Glutamatergic neuron (in vitro differentiated cells): ENCODE measurements around the gene MAK. TPM values are rescaled to one million over a fixed set of nuclear protein-coding genes. Genes with fewer than 3 reads are reported as not detected.

Experiments
- DNase-seq: peaks from one replicate; pipeline ENCODE4 v3.0.0; 2022
- H3K27ac Mint-ChIP-seq: one replicate; pipeline ENCODE4 v1.8.0; 2020; ENCODE audit warnings: mild to moderate bottlenecking, mixed read lengths, inconsistent platforms; ENCODE audit not compliant: unreplicated experiment
- H3K27me3 Mint-ChIP-seq: one replicate; pipeline ENCODE4 v1.8.0; 2020; ENCODE audit warnings: mild to moderate bottlenecking, moderate library complexity, mixed read lengths, inconsistent platforms; ENCODE audit not compliant: unreplicated experiment
- H3K36me3 Mint-ChIP-seq: one replicate; pipeline ENCODE4 v1.8.0; 2020; ENCODE audit warnings: mild to moderate bottlenecking, mixed read lengths, inconsistent platforms; ENCODE audit not compliant: unreplicated experiment
- H3K4me1 Mint-ChIP-seq: one replicate; pipeline ENCODE4 v1.8.0; 2020; ENCODE audit warnings: mild to moderate bottlenecking, low read depth, mixed read lengths, inconsistent platforms; ENCODE audit not compliant: unreplicated experiment
- H3K4me3 Mint-ChIP-seq: one replicate; pipeline ENCODE4 v1.8.0; 2020; ENCODE audit warnings: mild to moderate bottlenecking, mixed read lengths, inconsistent platforms; ENCODE audit not compliant: unreplicated experiment
- H3K9me3 Mint-ChIP-seq: one replicate; pipeline ENCODE4 v1.8.0; 2020; ENCODE audit warnings: mild to moderate bottlenecking, moderate library complexity, mixed read lengths, inconsistent platforms; ENCODE audit not compliant: unreplicated experiment
- CTCF ChIP-seq: fragments of 200-600 bp; sonication (generic); IDR thresholded peaks from one replicate; pipeline ENCODE4 v1.5.0; 2021; ENCODE audit not compliant: partially characterized antibody, unreplicated experiment
- total RNA-seq: library from RNA; stranded (reverse); fragmentation: NEBNext Ultra II Directional; extraction: Animal tissue kit (Norgen Biotek cat#: 25700); gene quantifications from one replicate; pipeline ENCODE4 v1.2.1, GENCODE V29; 2021; ENCODE audit not compliant: unreplicated experiment

The MAK gene
- total RNA-seq, 1 donor from 2014 or later: not detected

- Mint-ChIP-seq H3K27ac (no peak overlapping the region), H3K4me3 (no peak overlapping the region), H3K9me3 (no peaks in the 10 kb centered on the region), H3K27me3 (no peaks in the 10 kb centered on the region), H3K36me3 (no peaks in the 10 kb centered on the region), H3K4me1 (peaks cover 2% of the 10 kb centered on the region)
- peak; percentile 97 for TF ChIP-seq CTCF
- peak; percentile 72 for DNase-seq
Observed at GRCh38 chr6:10801224-10801848, 37.0 kb downstream of the MAK start.

GRCh38 chr6:10800810-10801209 is 37.5 kb downstream of the MAK start:
- no peak for TF ChIP-seq CTCF
- H3K4me1 Mint-ChIP-seq: peaks cover 2% of the 10 kb centered on the region

GRCh38 chr6:10794239-10794638 is 44.1 kb downstream of the MAK start:
- no peak overlapping the region for H3K27ac Mint-ChIP-seq
- DNase-seq: no peak
- TF ChIP-seq CTCF: no peak
- H3K4me3 Mint-ChIP-seq: no peak overlapping the region
- H3K9me3 Mint-ChIP-seq: no peaks in the 10 kb centered on the region
- H3K36me3 Mint-ChIP-seq: no peaks in the 10 kb centered on the region
- no peaks in the 10 kb centered on the region for H3K27me3 Mint-ChIP-seq
- peaks cover 2% of the 10 kb centered on the region for H3K4me1 Mint-ChIP-seq

More at GRCh38 chr6:10800810-10801209, 37.5 kb downstream of the MAK start:
- DNase-seq: no peak
- no peak overlapping the region for H3K4me3 Mint-ChIP-seq
- no peaks in the 10 kb centered on the region for H3K36me3 Mint-ChIP-seq
- H3K27ac Mint-ChIP-seq: no peak overlapping the region
- no peaks in the 10 kb centered on the region for H3K9me3 Mint-ChIP-seq
- no peaks in the 10 kb centered on the region for H3K27me3 Mint-ChIP-seq

GRCh38 chr6:10793695-10794094 is 44.6 kb downstream of the MAK start:
- TF ChIP-seq CTCF: no peak
- Mint-ChIP-seq H3K27ac (no peak overlapping the region), H3K9me3 (no peaks in the 10 kb centered on the region), H3K27me3 (no peaks in the 10 kb centered on the region), H3K4me3 (no peak overlapping the region), H3K4me1 (peaks cover 2% of the 10 kb centered on the region), H3K36me3 (no peaks in the 10 kb centered on the region)
- no peak for DNase-seq

GRCh38 chr6:10793035-10793434 is 45.3 kb downstream of the MAK start:
- no peak for TF ChIP-seq CTCF
- no peaks in the 10 kb centered on the region for H3K36me3 Mint-ChIP-seq
- DNase-seq: no peak
- peaks cover 2% of the 10 kb centered on the region for H3K4me1 Mint-ChIP-seq
- H3K4me3 Mint-ChIP-seq: no peak overlapping the region
- no peak overlapping the region for H3K27ac Mint-ChIP-seq
- no peaks in the 10 kb centered on the region for H3K27me3 Mint-ChIP-seq
- H3K9me3 Mint-ChIP-seq: no peaks in the 10 kb centered on the region
